ENCODE measurements around the gene NHLRC4.

Gene NHLRC4, protein sequence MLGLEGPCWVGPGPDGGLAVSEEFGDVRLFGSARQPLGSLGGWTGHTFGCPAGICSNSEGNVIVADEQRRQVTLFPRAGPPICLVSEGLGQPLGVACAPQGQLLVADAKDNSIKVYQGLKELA

GRCh38 chr16:566475-567372 lies at the start of gene NHLRC4:
Gene NHLRC4 (plus strand): TSS chr16:567005. CDS start chr16:568048, 1,043 bp downstream.
- no peak for TF ChIP-seq ZFX (IDR thresholded peaks at IDR 0.05; ENCODE audit: borderline replicate concordance)
- TF ChIP-seq, protein P1, sequence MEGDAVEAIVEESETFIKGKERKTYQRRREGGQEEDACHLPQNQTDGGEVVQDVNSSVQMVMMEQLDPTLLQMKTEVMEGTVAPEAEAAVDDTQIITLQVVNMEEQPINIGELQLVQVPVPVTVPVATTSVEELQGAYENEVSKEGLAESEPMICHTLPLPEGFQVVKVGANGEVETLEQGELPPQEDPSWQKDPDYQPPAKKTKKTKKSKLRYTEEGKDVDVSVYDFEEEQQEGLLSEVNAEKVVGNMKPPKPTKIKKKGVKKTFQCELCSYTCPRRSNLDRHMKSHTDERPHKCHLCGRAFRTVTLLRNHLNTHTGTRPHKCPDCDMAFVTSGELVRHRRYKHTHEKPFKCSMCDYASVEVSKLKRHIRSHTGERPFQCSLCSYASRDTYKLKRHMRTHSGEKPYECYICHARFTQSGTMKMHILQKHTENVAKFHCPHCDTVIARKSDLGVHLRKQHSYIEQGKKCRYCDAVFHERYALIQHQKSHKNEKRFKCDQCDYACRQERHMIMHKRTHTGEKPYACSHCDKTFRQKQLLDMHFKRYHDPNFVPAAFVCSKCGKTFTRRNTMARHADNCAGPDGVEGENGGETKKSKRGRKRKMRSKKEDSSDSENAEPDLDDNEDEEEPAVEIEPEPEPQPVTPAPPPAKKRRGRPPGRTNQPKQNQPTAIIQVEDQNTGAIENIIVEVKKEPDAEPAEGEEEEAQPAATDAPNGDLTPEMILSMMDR (IDR thresholded peaks at IDR 0.05): no peak

GRCh38 chr16:518858-519257 lies 47.9 kb upstream of the NHLRC4 start:
- H3K27ac ChIP-seq: no peak overlapping the region
- TF ChIP-seq ZFX (IDR thresholded peaks at IDR 0.05; ENCODE audit: borderline replicate concordance): no peak
- TF ChIP-seq, protein P1 (IDR thresholded peaks at IDR 0.05): no peak

More at GRCh38 chr16:566475-567372, at the start of gene NHLRC4:
- H3K27ac ChIP-seq: peak within 1 kb of the TSS; percentile 70

DNA sequence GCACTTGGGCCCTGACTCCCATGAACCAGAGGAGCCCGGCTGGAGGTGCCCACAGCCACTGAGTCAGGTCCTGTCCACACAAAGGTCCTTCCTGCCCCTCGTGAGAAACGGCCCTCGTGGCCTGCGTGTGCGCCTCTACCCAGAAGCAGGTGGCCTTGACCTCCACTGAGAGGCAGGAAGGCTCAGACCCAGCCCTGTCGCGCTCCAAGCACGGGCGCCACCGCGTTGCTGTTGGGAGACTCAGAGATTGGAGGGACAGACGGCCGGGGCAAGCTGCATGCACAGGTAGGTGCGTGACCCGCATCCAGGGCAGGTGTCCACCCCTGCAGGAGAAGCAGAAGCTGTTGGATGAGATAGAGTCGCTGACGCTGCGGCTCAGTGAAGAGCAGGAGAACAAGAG lies 47.4 kb upstream of the NHLRC4 start:
- no peak overlapping the region for H3K27ac ChIP-seq
- TF ChIP-seq ZFX (IDR thresholded peaks at IDR 0.05; ENCODE audit: borderline replicate concordance): no peak
- TF ChIP-seq, protein P1 (IDR thresholded peaks at IDR 0.05): no peak

DNA sequence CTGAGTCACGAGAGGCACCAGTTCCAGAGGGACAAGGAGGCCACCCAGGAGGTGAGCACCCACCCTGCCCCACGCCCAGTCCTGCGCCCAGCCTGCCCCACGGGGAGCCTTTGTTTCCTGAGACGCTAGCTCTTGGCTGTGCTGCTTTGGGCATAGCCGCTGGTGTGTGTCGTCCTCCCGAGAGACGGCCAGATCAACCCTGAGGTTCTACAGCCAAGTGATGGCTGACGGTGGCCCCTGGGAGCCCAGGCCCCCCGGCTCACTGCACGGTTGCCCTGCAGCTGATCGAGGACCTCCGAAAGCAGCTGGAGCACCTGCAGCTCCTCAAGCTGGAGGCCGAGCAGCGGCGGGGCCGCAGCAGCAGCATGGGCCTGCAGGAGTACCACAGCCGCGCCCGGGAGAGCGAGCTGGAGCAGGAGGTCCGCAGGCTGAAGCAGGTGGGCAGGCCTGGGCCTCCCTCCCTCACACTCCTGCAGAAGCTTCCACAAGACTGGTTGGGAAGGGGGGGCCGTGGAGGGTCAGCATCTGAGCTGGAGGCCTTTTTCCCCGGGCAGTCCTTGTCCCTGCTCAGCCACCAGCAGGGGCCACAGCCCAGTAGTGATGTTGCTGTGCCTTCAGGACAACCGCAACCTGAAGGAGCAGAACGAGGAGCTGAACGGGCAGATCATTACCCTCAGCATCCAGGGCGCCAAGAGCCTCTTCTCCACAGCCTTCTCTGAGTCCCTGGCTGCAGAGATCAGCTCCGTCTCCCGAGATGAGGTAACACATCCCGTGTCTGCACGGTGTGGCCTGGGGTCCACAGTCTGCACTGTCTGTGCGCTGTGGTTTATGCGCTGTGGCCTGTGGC lies 46.7 kb upstream of the NHLRC4 start:
- H3K27ac ChIP-seq: no peak overlapping the region
- TF ChIP-seq, protein P1 (IDR thresholded peaks at IDR 0.05): no peak
- TF ChIP-seq ZFX (IDR thresholded peaks at IDR 0.05; ENCODE audit: borderline replicate concordance): no peak

DNA sequence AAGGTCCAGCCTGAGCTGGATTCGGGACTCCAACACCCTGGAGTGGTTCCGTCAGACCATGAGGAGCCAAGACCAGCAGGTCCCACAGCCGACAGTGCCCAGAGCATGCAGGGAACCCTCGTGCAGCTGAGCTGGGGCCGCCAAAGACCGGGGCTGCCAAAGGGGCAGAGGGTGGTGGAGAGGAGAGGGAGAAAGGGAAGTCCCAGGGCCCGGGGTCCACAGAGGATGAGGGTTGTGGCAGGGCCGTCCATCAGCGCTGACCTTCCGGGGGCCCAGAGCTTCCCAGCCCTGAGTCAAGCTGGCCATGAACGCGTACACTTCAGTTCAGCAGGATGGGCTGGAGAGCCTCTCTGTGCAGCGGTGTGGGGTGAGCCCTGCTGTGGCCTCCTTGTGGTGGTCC lies 46.0 kb upstream of the NHLRC4 start:
- no peak for TF ChIP-seq ZFX (IDR thresholded peaks at IDR 0.05; ENCODE audit: borderline replicate concordance)
- TF ChIP-seq, protein P1 (IDR thresholded peaks at IDR 0.05): no peak
- H3K27ac ChIP-seq: no peak overlapping the region

DNA sequence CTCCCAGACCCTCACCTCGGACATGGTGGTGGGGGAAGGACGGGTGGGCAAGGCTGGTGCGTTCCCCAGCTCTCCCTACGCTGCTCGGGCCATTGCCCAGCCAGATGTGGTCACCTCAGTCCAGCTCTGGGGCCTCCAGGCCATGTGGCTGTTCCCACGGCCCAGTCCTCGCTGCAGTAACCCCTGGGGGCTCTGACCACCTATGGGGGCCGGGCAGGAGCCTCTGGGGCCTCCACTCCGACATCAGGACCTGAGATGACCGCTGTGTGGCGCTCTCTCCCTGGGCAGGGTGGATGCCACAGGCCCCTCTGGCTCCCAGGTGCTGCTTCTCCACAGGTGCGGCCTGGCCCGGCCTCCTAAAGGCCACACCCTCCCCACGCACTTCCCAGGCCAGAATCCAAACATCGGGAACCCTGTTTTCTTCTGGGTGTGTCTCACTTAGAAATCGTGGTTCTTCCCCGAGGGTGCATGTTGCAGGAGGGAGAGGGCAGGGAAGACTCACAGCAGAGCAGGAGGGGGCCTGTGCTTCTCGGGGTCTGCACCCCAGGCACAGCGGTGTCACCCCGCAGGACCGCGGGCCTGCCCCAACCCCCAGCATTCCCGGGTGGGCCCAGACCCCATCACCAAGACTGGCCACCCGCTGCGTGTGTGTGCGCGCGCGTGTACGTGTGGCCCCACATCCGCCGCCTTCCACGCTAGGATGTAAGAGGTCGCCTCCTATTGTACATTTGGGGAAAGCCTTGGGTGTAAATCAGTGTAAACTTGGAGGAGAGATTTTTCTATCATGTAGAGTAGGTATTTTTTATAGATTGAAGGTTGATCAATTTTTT lies 45.2 kb upstream of the NHLRC4 start:
- no peak overlapping the region for H3K27ac ChIP-seq
- TF ChIP-seq, protein P1 (IDR thresholded peaks at IDR 0.05): peak; percentile 20
- no peak for TF ChIP-seq ZFX (IDR thresholded peaks at IDR 0.05; ENCODE audit: borderline replicate concordance)

Measured in 22Rv1 (cell line).